BLaER1 treated with 17β-estradiol and CSF1 and Interleukin-3, amounts not matched to agents 10 nM and 100 nM (cell line): ENCODE results near the gene TMPRSS9.

ENCODE experiments used
- H3K27ac ChIP-seq, 11 experiments: shearing (Covaris generic); formaldehyde crosslinking; 2 replicates each; pipeline ENCODE4 v1.8.1; 2022
- H3K27me3 ChIP-seq, 11 experiments: shearing (Covaris generic); formaldehyde crosslinking; 2 replicates each; pipeline ENCODE4 v1.8.1; 2022
- H3K36me3 ChIP-seq, 11 experiments: shearing (Covaris generic); formaldehyde crosslinking; 2 replicates each; pipeline ENCODE4 v1.8.1; 2022
- H3K4me1 ChIP-seq, 10 experiments: shearing (Covaris generic); formaldehyde crosslinking; 2 replicates each; pipeline ENCODE4 v1.8.1; 2022
- H3K4me2 ChIP-seq, 11 experiments: shearing (Covaris generic); formaldehyde crosslinking; 2 replicates each; pipeline ENCODE4 v1.8.1; 2022
- H3K4me3 ChIP-seq, 10 experiments: shearing (Covaris generic); formaldehyde crosslinking; 2 replicates each; pipeline ENCODE4 v1.8.1; 2022
- H3K9ac ChIP-seq, 11 experiments: shearing (Covaris generic); formaldehyde crosslinking; 2 replicates each; pipeline ENCODE4 v1.8.1; 2022
- H3K9me3 ChIP-seq, 11 experiments: shearing (Covaris generic); formaldehyde crosslinking; replicated peaks in 1 of 11; 2 replicates each; pipeline ENCODE4 v1.8.1; 2022
- H4K20me1 ChIP-seq, 11 experiments: shearing (Covaris generic); formaldehyde crosslinking; 2 replicates each; pipeline ENCODE4 v1.8.1; 2022
- Cebpa-rat ChIP-seq, 11 experiments: shearing (Covaris generic); IDR thresholded peaks; 2 replicates each; pipeline ENCODE4 v1.8.1; 2022

The TMPRSS9 gene

GRCh38 chr19:2362046-2362969 lies 2.2 kb downstream of the TMPRSS9 start:
- peaks cover 32 to 43% (median 38%) of the 10 kb centered on the region in 11 experiments for H3K27me3 ChIP-seq
- H3K4me3 ChIP-seq = no peak overlapping the region
- H3K27ac ChIP-seq = no peak overlapping the region
- no peak for TF ChIP-seq Cebpa-rat (IDR thresholded peaks at IDR 0.05)
- H3K4me2 ChIP-seq = peak overlapping the region in 8 of 11 experiments; percentile 26 to 48 (median 40); a peak in 9 of 22 replicates
- peaks cover 0 to 5% (median 0%) of the 10 kb centered on the region in 11 experiments; a peak in 1 of 22 replicates for H4K20me1 ChIP-seq
- H3K36me3 ChIP-seq = no peaks in the 10 kb centered on the region
- no peak overlapping the region for H3K9ac ChIP-seq
- H3K9me3 ChIP-seq = peaks cover 4 to 15% (median 10%) of the 10 kb centered on the region in 11 experiments; a peak in 16 of 22 replicates
- peaks cover 0 to 30% (median 23%) of the 10 kb centered on the region in 10 experiments; a peak in 17 of 20 replicates for H3K4me1 ChIP-seq

- H3K4me2 ChIP-seq = no peak overlapping the region
- H3K9me3 ChIP-seq = peaks cover 4 to 16% (median 11%) of the 10 kb centered on the region in 11 experiments; a peak in 16 of 22 replicates
- H3K4me1 ChIP-seq = peaks cover 0 to 30% (median 23%) of the 10 kb centered on the region in 10 experiments; a peak in 17 of 20 replicates
- H3K9ac ChIP-seq = no peak overlapping the region
- H3K4me3 ChIP-seq = no peak overlapping the region
- H3K36me3 ChIP-seq = no peaks in the 10 kb centered on the region
- no peak overlapping the region for H3K27ac ChIP-seq
- no peak for TF ChIP-seq Cebpa-rat (IDR thresholded peaks at IDR 0.05)
- peaks cover 0 to 5% (median 0%) of the 10 kb centered on the region in 11 experiments; a peak in 1 of 22 replicates for H4K20me1 ChIP-seq
- H3K27me3 ChIP-seq = peaks cover 32 to 42% (median 38%) of the 10 kb centered on the region in 11 experiments
Measured at GRCh38 chr19:2362970-2363300, 2.9 kb downstream of the TMPRSS9 start.

- TF ChIP-seq Cebpa-rat (IDR thresholded peaks at IDR 0.05) = no peak
- peaks cover 0 to 30% (median 23%) of the 10 kb centered on the region in 10 experiments; a peak in 17 of 20 replicates for H3K4me1 ChIP-seq
- peaks cover 0 to 5% (median 0%) of the 10 kb centered on the region in 11 experiments; a peak in 1 of 22 replicates for H4K20me1 ChIP-seq
- H3K27me3 ChIP-seq = peaks cover 30 to 37% (median 35%) of the 10 kb centered on the region in 11 experiments
- H3K9me3 ChIP-seq = peaks cover 4 to 16% (median 11%) of the 10 kb centered on the region in 11 experiments; a peak in 16 of 22 replicates
- no peak overlapping the region for H3K9ac ChIP-seq
- no peaks in the 10 kb centered on the region for H3K36me3 ChIP-seq
- H3K4me2 ChIP-seq = no peak overlapping the region
- no peak overlapping the region for H3K4me3 ChIP-seq
- no peak overlapping the region for H3K27ac ChIP-seq
Measured at GRCh38 chr19:2363419-2363818, 3.4 kb downstream of the TMPRSS9 start.

- Histone ChIP-seq H3K9ac (peak overlapping the region in 5 of 11 experiments; percentile 3 to 39 (median 23); a peak in 4 of 22 replicates), H3K4me3 (no peak overlapping the region), H4K20me1 (no peaks in the 10 kb centered on the region), H3K27me3 (peaks cover 12 to 19% (median 15%) of the 10 kb centered on the region in 11 experiments), H3K4me2 (peak overlapping the region; percentile 12 to 66 (median 58); a peak in 21 of 22 replicates), H3K27ac (no peak overlapping the region), H3K36me3 (peaks cover 0 to 4% (median 0%) of the 10 kb centered on the region in 11 experiments; a peak in 1 of 22 replicates), H3K4me1 (peaks cover 0 to 29% (median 23%) of the 10 kb centered on the region in 10 experiments; a peak in 17 of 20 replicates), H3K9me3 (peaks cover 17 to 30% (median 23%) of the 10 kb centered on the region in 11 experiments)
- TF ChIP-seq Cebpa-rat (IDR thresholded peaks at IDR 0.05) = no peak
Measured at GRCh38 chr19:2365201-2365970, 5.3 kb downstream of the TMPRSS9 start.

DNA sequence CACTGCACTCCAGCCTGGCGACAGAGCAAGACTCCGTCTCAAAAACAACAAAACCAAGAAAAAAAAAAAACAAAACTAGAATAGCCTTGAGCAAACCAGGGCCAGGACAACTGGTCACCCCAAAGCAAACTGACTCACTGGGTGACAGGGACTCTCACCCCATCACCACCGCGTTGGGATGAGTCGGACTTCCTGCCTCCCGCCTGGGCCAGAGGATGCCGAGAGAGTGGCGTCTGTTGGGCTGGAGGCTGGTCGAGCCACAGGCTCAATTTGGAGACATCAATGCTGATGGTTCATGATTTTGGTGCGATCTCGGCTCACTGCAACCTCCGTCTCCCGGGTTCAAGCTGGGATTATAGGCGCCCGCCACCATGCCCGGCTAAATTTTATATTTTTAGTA lies 11.6 kb downstream of the TMPRSS9 start:
- no peaks in the 10 kb centered on the region for H4K20me1 ChIP-seq
- peaks cover 0 to 4% (median 0%) of the 10 kb centered on the region in 11 experiments; a peak in 1 of 22 replicates for H3K36me3 ChIP-seq
- no peak for TF ChIP-seq Cebpa-rat (IDR thresholded peaks at IDR 0.05)
- H3K4me1 ChIP-seq = peaks cover 0 to 16% (median 8%) of the 10 kb centered on the region in 10 experiments; a peak in 15 of 20 replicates
- peaks cover 17 to 37% (median 30%) of the 10 kb centered on the region in 11 experiments for H3K9me3 ChIP-seq
- H3K4me2 ChIP-seq = peak overlapping the region in 4 of 11 experiments; percentile 23 to 61 (median 41); a peak in 6 of 22 replicates
- peak overlapping the region in 1 of 11 experiments; percentile 27; a peak in 2 of 22 replicates for H3K27ac ChIP-seq
- no peak overlapping the region for H3K4me3 ChIP-seq
- no peaks in the 10 kb centered on the region for H3K27me3 ChIP-seq
- no peak overlapping the region for H3K9ac ChIP-seq

GRCh38 chr19:2372076-2372612 lies 12.1 kb downstream of the TMPRSS9 start:
- Histone ChIP-seq H3K4me1 (peaks cover 0 to 16% (median 8%) of the 10 kb centered on the region in 10 experiments; a peak in 15 of 20 replicates), H3K27ac (no peak overlapping the region)
- TF ChIP-seq Cebpa-rat (IDR thresholded peaks at IDR 0.05) = no peak

GRCh38 chr19:2374808-2375207 lies 14.7 kb downstream of the TMPRSS9 start:
- H4K20me1 ChIP-seq = no peaks in the 10 kb centered on the region
- H3K27me3 ChIP-seq = no peaks in the 10 kb centered on the region
- no peak for TF ChIP-seq Cebpa-rat (IDR thresholded peaks at IDR 0.05)
- H3K9ac ChIP-seq = no peak overlapping the region
- no peak overlapping the region for H3K27ac ChIP-seq
- H3K36me3 ChIP-seq = peaks cover 0 to under 1% (median 0%) of the 10 kb centered on the region in 11 experiments; a peak in 1 of 22 replicates
- H3K4me3 ChIP-seq = no peak overlapping the region
- peak overlapping the region in 1 of 11 experiments; percentile 24; a peak in 1 of 22 replicates for H3K4me2 ChIP-seq
- peaks cover 0 to 16% (median 8%) of the 10 kb centered on the region in 10 experiments; a peak in 15 of 20 replicates for H3K4me1 ChIP-seq
- H3K9me3 ChIP-seq = peaks cover 25 to 43% (median 38%) of the 10 kb centered on the region in 11 experiments

More at GRCh38 chr19:2372076-2372612, 12.1 kb downstream of the TMPRSS9 start:
- H3K9ac ChIP-seq = no peak overlapping the region
- peaks cover 0 to 4% (median 0%) of the 10 kb centered on the region in 11 experiments; a peak in 1 of 22 replicates for H3K36me3 ChIP-seq
- no peak overlapping the region for H3K4me3 ChIP-seq
- no peaks in the 10 kb centered on the region for H4K20me1 ChIP-seq
- no peaks in the 10 kb centered on the region for H3K27me3 ChIP-seq
- H3K9me3 ChIP-seq = peaks cover 12 to 32% (median 26%) of the 10 kb centered on the region in 11 experiments
- peak overlapping the region in 4 of 11 experiments; percentile 23 to 61 (median 41); a peak in 6 of 22 replicates for H3K4me2 ChIP-seq
